ENCODE measurements around the gene CTAGE9.

The CTAGE9 gene

DNA sequence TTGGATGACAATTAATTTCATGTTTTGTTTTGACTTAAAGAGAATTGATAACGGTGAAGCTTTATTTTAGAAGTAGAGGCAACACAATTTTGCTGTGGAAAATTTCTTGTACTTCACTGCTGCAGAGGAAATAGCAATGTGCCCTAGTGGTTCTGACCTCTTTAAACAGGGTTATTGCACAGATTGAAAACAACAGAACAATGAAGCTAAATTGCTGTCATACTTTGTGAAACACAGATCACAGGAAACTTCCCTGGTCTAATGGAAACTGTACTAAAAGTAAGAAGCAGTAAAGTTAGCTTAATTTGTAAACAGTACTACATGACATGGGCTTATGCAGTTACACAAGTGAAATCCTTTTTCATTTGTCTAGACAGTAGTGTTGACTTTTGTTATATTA, 40.9 kb downstream of the CTAGE9 start:
- no peak overlapping the region for H3K4me3 ChIP-seq (ENCODE audit: low read depth, low read length)
- TF ChIP-seq, protein P1, sequence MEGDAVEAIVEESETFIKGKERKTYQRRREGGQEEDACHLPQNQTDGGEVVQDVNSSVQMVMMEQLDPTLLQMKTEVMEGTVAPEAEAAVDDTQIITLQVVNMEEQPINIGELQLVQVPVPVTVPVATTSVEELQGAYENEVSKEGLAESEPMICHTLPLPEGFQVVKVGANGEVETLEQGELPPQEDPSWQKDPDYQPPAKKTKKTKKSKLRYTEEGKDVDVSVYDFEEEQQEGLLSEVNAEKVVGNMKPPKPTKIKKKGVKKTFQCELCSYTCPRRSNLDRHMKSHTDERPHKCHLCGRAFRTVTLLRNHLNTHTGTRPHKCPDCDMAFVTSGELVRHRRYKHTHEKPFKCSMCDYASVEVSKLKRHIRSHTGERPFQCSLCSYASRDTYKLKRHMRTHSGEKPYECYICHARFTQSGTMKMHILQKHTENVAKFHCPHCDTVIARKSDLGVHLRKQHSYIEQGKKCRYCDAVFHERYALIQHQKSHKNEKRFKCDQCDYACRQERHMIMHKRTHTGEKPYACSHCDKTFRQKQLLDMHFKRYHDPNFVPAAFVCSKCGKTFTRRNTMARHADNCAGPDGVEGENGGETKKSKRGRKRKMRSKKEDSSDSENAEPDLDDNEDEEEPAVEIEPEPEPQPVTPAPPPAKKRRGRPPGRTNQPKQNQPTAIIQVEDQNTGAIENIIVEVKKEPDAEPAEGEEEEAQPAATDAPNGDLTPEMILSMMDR (IDR thresholded peaks at IDR 0.05; ENCODE audit: control insufficient read depth, extremely low read depth, insufficient read depth): no peak
- DNase-seq (ENCODE audit: low read depth): peak; percentile 10

DNA sequence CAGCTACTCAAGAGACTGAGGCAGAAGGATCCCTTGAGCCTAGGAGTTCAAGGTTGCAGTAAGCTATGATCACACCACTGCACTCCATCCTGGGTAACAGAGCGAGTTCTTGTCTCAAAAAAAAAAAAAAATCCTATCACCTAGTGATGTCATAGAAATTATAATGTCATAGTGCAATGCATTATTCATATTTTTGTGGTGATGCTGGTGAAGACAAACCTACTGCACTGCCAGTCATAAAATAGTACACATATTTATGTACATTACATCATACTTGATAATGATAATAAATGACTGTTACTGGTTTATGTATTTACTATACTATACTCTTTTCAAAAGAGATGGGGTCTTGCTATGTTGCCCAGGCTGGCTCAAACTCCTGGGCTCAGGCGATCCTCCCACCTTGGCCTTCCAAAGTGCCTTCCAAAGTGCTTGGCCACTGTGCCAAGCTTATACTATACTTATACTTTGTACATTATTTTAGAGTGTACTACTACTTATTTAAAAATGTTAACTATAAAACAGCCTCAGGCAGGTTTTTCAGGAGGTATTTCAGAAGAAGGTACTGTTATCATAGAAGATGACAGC, 47.1 kb downstream of the CTAGE9 start:
- DNase-seq (ENCODE audit: low read depth): no peak
- TF ChIP-seq, protein P1 (IDR thresholded peaks at IDR 0.05; ENCODE audit: control insufficient read depth, extremely low read depth, insufficient read depth): no peak
- no peak overlapping the region for H3K4me3 ChIP-seq (ENCODE audit: low read depth, low read length)

DNA sequence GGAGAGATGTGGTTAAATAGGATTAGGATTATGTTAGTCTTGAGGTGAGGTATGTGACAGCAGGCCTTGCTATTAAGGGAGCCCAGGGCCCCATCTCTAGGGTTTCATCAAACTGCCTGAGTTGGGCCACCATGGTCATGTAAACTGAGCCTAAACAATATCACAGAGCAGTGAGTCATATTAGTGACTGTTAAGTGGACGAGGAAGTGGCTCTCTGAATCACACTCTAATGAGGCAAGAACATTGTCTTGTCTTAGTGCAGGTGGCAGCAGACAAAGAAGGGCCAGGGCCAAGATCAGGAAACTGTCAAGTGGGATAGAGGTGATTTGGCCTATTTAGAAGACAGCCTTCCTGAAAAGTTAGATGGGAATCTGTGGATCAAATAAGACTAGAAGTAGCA, 50.6 kb downstream of the CTAGE9 start:
- no peak for DNase-seq (ENCODE audit: low read depth)
- no peak overlapping the region for H3K4me3 ChIP-seq (ENCODE audit: low read depth, low read length)
- TF ChIP-seq, protein P1 (IDR thresholded peaks at IDR 0.05; ENCODE audit: control insufficient read depth, extremely low read depth, insufficient read depth): no peak
